ENCODE data around the gene MYO15B.

GRCh38 chr17:75643643-75644017, 56.0 kb downstream of the MYO15B start:
- no peak for TF ChIP-seq CTCF (IDR thresholded peaks at IDR 0.05; ENCODE audit: low read length)
- no peak for TF ChIP-seq EZH2 (IDR thresholded peaks at IDR 0.05; ENCODE audit: borderline replicate concordance, low read length)
